Gastrocnemius medialis (tissue), 4 donors: ENCODE data around the gene BSN.

Experiments used
- POLR2A ChIP-seq, 2 donors: fragments of 450-650 bp; IDR thresholded peaks; one replicate each; pipeline ENCODE4 v1.6.1; 2017; ENCODE audit warnings: antibody characterized with exemption in 2 of 2, mild to moderate bottlenecking in 2 of 2, moderate library complexity in 2 of 2
- TF ChIP-seq, protein P1 (sequence below), 5 experiments: fragments of 450-650 bp in 3 of 5; fragments of 200-600 bp in 2 of 5; sonication (generic) in 2 of 5; IDR thresholded peaks in 4 of 5; conservative IDR thresholded peaks in 1 of 5; 1 replicate in 4 of 5; 2 replicates in 1 of 5; pipeline ENCODE4 v1.5.1; 2016 to 2019; ENCODE audit warnings: antibody characterized with exemption in 5 of 5, mild to moderate bottlenecking in 3 of 5, moderate library complexity in 3 of 5

DNA sequence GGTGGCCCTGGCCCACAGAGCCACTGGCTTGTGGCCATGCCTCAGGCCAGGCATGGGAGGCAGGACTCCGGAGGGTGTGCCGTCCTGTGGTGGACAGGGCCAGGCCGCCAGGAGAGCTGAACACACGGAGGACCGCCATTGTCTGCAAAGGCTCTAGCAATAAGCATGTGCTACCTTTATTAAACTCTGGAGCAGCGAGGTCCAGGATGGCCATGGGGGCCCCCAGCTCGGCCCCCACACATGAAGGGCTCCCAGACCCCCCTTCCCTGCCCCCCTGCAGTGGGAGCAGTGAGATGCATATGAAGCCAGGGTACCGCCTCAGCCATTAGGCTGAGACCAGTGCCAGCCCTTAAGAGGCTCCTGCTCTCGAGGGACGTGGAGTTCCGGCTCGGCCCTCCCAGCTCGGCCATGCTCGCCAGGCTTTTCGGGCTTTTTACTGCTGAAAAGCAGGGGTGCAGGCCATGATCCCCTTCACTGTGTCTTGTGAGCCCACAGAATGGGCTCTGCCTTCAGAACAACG lies 162.5 kb downstream of the BSN start:
- TF ChIP-seq, protein P1, sequence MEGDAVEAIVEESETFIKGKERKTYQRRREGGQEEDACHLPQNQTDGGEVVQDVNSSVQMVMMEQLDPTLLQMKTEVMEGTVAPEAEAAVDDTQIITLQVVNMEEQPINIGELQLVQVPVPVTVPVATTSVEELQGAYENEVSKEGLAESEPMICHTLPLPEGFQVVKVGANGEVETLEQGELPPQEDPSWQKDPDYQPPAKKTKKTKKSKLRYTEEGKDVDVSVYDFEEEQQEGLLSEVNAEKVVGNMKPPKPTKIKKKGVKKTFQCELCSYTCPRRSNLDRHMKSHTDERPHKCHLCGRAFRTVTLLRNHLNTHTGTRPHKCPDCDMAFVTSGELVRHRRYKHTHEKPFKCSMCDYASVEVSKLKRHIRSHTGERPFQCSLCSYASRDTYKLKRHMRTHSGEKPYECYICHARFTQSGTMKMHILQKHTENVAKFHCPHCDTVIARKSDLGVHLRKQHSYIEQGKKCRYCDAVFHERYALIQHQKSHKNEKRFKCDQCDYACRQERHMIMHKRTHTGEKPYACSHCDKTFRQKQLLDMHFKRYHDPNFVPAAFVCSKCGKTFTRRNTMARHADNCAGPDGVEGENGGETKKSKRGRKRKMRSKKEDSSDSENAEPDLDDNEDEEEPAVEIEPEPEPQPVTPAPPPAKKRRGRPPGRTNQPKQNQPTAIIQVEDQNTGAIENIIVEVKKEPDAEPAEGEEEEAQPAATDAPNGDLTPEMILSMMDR (IDR thresholded peaks at IDR 0.05 in 4 of 5, conservative IDR thresholded peaks at IDR 0.05 in 1 of 5) = no peak
- TF ChIP-seq POLR2A (IDR thresholded peaks at IDR 0.05) = no peak
